NCI-H510A treated with DMSO at 0.1 percent for 48 hours (cell line): ENCODE data around the gene OR4D1.
A peak's percentile ranks its signal among the peaks of the same experiment; 100 is the strongest.

Experiments
- DNase-seq: peaks from one replicate; lab custom pipeline; 2025; lab: John Stamatoyannopoulos, UW

OR4D1 gene

GRCh38 chr17:58195518-58196123, 47.4 kb downstream of the OR4D1 start:
- DNase-seq: no peak

- DNase-seq: no peak
Measured at GRCh38 chr17:58196610-58197009, 48.4 kb downstream of the OR4D1 start.

GRCh38 chr17:58200024-58200633, 51.9 kb downstream of the OR4D1 start:
- peak; percentile 79 for DNase-seq

DNA sequence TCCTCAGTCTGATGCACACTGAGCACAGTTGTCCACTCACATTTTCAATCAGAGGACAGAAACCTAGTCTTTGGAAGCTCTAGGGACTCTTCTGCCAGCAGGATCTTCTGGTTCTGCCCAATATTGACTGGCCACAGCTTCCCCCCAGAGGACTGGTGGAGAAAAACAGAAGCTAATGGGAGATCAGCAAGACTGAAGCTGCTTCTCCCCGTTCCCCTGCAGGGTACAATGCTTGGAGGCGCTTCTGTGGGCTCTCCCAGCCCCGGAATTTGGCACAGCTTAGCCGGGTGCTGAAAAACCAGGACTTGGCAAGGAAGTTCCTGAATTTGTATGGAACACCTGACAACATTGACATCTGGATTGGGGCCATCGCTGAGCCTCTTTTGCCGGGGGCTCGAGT, 54.7 kb downstream of the OR4D1 start:
- no peak for DNase-seq

GRCh38 chr17:58204796-58205195, 56.6 kb downstream of the OR4D1 start:
- no peak for DNase-seq

DNA sequence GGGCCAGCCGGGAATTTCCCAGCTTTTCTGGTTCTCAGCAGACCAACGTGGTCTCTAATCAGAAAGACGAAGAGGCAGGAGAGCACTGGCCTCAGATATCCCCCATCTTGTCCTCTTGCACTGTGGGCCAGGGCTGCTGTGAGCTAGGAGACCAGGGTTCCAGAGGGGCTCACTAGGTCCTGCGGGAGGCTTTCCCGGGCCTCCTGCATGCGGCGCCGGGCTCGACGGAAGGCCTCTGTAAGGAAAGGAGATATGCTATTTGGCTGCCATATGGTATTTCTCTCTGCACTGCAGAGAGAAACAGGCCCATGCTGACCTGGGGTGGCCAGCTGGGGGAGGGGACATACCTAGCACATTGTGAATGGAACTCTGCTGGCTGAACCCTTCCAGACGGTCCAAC, 57.8 kb downstream of the OR4D1 start:
- DNase-seq: no peak

DNA sequence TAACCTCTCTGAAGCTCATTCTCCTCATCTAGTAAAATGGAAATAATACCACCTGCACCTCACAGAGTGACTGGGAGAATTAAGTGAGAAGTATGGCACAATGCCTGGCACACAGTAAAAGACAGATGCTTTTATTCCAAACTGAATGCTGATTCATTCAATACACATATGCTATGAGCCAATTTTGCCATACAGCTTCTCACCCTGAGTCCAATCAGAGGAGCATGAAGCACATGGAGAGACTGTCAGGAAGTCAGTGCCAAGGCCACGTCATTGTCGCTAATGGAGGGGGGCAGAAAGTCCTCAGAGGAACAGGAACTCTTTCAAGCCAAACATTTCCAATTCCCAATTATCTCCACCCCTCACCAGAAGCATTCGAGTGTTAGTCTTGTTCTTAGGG, 59.3 kb downstream of the OR4D1 start:
- DNase-seq: no peak

DNA sequence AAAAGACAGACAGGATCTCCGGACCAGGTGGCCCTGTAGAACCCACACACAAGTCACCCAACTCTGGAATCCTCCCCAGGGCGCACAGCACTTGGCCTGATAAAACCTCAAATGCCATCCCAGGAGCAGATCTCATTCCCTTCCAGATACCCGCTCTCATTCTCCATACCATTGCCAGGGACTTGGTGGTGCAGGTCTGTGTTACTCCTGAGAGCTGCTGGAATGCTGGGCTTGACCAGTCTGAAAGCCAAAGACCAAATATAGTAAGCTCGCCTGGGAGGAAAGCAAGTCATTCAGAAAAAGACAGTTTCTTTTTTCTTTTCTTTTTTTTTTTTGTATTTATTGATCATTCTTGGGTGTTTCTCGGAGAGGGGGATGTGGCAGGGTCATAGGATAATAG, 60.2 kb downstream of the OR4D1 start:
- DNase-seq: no peak
